ENCODE measurements around the gene RGS9.

The RGS9 gene

GRCh38 chr17:65147955-65148354 lies 10.8 kb downstream of the RGS9 start:
- TF ChIP-seq GABPA (IDR thresholded peaks at IDR 0.05; ENCODE audit: low read depth) (no peak), REST (IDR thresholded peaks at IDR 0.05; ENCODE audit: insufficient replicate concordance, low read depth) (no peak), SPI1 (IDR thresholded peaks at IDR 0.05; ENCODE audit: borderline replicate concordance, low read depth) (no peak), POLR2AphosphoS5 (IDR thresholded peaks at IDR 0.05; ENCODE audit: low read depth) (no peak)
- TF ChIP-seq, protein P1, sequence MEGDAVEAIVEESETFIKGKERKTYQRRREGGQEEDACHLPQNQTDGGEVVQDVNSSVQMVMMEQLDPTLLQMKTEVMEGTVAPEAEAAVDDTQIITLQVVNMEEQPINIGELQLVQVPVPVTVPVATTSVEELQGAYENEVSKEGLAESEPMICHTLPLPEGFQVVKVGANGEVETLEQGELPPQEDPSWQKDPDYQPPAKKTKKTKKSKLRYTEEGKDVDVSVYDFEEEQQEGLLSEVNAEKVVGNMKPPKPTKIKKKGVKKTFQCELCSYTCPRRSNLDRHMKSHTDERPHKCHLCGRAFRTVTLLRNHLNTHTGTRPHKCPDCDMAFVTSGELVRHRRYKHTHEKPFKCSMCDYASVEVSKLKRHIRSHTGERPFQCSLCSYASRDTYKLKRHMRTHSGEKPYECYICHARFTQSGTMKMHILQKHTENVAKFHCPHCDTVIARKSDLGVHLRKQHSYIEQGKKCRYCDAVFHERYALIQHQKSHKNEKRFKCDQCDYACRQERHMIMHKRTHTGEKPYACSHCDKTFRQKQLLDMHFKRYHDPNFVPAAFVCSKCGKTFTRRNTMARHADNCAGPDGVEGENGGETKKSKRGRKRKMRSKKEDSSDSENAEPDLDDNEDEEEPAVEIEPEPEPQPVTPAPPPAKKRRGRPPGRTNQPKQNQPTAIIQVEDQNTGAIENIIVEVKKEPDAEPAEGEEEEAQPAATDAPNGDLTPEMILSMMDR (IDR thresholded peaks at IDR 0.05; ENCODE audit: insufficient read depth, low read length) = no peak

GRCh38 chr17:65154770-65155589 lies 17.8 kb downstream of the RGS9 start:
- Histone ChIP-seq H3K27me3 (ENCODE audit: insufficient read depth, poor library complexity, severe bottlenecking) (no peaks in the 10 kb centered on the region), H3K27ac (replicated peaks) (peak overlapping the region; percentile 68), H3K4me3 (replicated peaks; ENCODE audit: insufficient read depth, low read length) (no peak overlapping the region)
- TF ChIP-seq SPI1 (IDR thresholded peaks at IDR 0.05; ENCODE audit: borderline replicate concordance, low read depth) = peak; percentile 54; the same call in 1 of the 2 replicates
- TF ChIP-seq, protein P1 (IDR thresholded peaks at IDR 0.05; ENCODE audit: insufficient read depth, low read length) = no peak
- no peak for TF ChIP-seq GABPA (IDR thresholded peaks at IDR 0.05; ENCODE audit: low read depth)
- DNase-seq (ENCODE audit: low read depth in 1 of 2, low spot score in 1 of 2) = peak; percentile 56 to 92

More at GRCh38 chr17:65147955-65148354, 10.8 kb downstream of the RGS9 start:
- DNase-seq (ENCODE audit: low read depth in 1 of 2, low spot score in 1 of 2) = no peak
- H3K27ac ChIP-seq (replicated peaks) = no peak overlapping the region
- H3K27me3 ChIP-seq (ENCODE audit: insufficient read depth, poor library complexity, severe bottlenecking) = no peaks in the 10 kb centered on the region
- no peak overlapping the region for H3K4me3 ChIP-seq (replicated peaks; ENCODE audit: insufficient read depth, low read length)

DNA sequence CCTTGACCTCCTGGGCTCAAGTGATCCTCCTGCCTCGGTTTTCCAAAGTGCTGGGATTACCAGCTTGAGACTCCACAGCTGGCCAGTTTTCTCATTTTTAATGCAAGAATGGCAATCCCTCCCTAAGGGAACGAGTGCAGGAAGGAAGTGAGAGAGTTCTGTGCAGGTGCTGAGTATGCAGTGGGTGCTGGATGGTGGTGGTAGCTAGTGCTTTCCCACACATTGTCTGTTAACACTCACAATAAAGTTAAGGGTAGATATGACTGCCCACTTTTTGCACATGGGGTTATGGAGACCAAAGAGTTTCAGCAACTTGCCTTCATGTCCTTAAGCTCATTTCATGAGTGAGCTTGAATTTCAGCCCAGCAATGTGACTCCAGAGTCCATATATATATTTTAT lies 18.5 kb downstream of the RGS9 start:
- TF ChIP-seq SPI1 (IDR thresholded peaks at IDR 0.05; ENCODE audit: borderline replicate concordance, low read depth) (no peak; the same call in 1 of the 2 replicates), POLR2AphosphoS5 (IDR thresholded peaks at IDR 0.05; ENCODE audit: low read depth) (no peak), REST (IDR thresholded peaks at IDR 0.05; ENCODE audit: insufficient replicate concordance, low read depth) (no peak), GABPA (IDR thresholded peaks at IDR 0.05; ENCODE audit: low read depth) (no peak)
- TF ChIP-seq, protein P1 (IDR thresholded peaks at IDR 0.05; ENCODE audit: insufficient read depth, low read length) = no peak
- DNase-seq (ENCODE audit: low read depth in 1 of 2, low spot score in 1 of 2) = no peak
- Histone ChIP-seq H3K4me3 (replicated peaks; ENCODE audit: insufficient read depth, low read length) (no peak overlapping the region), H3K27ac (replicated peaks) (peak overlapping the region; percentile 68), H3K27me3 (ENCODE audit: insufficient read depth, poor library complexity, severe bottlenecking) (no peaks in the 10 kb centered on the region)

All from HL-60 (cell line).